Measurements from ENCODE around the gene C3orf49.

Gene C3orf49

DNA sequence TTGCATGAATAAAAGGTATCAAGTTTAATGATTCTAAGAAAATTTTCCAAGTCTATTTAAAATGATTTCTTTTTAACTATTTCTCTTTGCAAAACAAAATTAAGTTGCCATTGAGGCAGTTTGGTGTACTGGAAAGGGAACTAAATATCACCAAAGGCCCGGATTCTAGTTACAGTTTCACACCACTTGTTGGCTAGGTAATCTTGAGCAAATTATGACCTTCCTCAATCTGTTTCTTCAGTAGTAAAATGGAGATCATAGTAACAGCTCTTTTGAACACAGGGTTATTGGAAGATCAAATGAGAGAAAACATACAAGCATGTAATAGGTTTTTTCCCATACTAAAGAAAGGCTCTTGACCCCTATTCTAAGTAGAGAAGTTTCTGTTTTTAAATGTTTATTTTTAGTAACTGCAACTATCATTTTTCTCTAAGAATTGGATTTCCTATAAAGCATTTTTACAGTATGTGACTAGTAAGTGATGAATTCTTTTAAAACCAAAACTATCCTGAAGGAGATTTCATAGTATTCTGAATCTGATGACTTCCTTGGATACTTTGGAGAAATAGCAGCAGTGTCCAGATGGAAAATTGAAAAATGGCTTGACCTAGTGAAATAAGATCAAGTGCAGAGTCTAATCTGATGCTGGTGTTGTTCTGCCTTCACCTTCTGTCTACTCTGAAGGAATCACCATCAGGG lies 77.4 kb downstream of the C3orf49 start:
- Histone ChIP-seq H3K27me3 (ENCODE audit: control insufficient read depth, insufficient read depth, low read length) (no peaks in the 10 kb centered on the region), H3K9me3 (ENCODE audit: control insufficient read depth, low read length) (no peaks in the 10 kb centered on the region), H3K9ac (ENCODE audit: low read length) (no peak overlapping the region), H3K36me3 (ENCODE audit: control insufficient read depth, insufficient read depth, low read length) (no peaks in the 10 kb centered on the region), H3K4me1 (ENCODE audit: control insufficient read depth, insufficient read depth, low read length) (peaks cover 8% of the 10 kb centered on the region), H3K4me3 (ENCODE audit: low read length) (no peak overlapping the region)
